GM10248 (cell line): ENCODE results near the gene UGT3A2.

Source experiments
- CTCF ChIA-PET: fragments of 300-600 bp; sonication (Branson Sonifier 250); formaldehyde crosslinking; extraction: SDS; loops from one replicate; lab custom pipeline; 2021; ENCODE audit warnings: antibody characterized with exemption; lab: Yijun Ruan, JAX
- POLR2A ChIA-PET: fragments of 350-650 bp; sonication (Branson Sonifier 250); formaldehyde crosslinking; extraction: SDS; loops from one replicate; lab custom pipeline; 2020; ENCODE audit warnings: antibody characterized with exemption; lab: Yijun Ruan, JAX
- DNase-seq: peaks from one replicate; pipeline ENCODE4 v3.0.0; 2012; ENCODE audit errors: extremely low spot score
- CTCF ChIP-seq: IDR thresholded peaks from 2 replicates; pipeline ENCODE4 v1.5.1; 2012; ENCODE audit warnings: mild to moderate bottlenecking, low read depth; ENCODE audit errors: extremely low read depth, missing control alignments, control extremely low read depth

Gene UGT3A2

GRCh38 chr5:36017622-36018021, 49.1 kb downstream of the UGT3A2 start:
- no peak for DNase-seq
- POLR2A ChIA-PET = no interaction called here
- no peak for TF ChIP-seq CTCF
- CTCF ChIA-PET = no interaction called here

DNA sequence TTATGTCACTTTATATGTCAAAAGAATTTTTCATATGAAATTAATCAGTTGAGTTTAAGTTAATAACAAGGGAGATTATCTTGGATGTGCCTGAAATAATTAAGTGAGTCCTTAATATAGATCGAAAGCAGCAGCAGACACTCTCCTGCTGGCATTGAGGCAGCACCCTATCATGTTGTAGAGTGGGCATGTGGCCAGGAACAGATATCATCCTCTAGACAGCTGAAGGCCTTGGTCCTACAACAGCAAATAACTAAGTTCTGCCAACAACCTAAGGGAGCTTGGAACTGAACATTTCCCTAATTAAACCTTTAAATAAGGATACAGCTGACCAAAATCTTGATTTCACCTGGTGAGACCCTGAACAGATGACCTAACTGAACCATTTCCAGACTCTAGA, 49.7 kb downstream of the UGT3A2 start:
- CTCF ChIA-PET = no interaction called here

DNA sequence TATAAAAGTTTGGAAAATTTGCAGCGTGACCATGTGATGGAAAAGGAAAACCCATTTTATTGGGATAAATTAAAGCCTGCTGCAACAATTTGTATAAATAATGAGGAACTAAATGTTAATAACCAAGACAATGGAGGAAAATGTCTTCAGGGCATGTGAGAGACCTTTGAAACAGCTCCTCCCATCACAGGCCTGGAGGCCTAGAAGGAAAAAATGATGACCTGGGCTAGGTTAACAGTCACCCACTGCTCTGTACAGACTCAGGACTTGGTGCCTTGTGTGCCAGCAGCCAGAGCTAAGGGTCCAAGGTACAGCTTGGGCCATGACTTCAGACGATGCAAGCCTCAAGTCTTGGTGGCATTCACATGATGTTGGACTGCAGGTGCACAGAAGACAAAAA, 53.5 kb downstream of the UGT3A2 start:
- ChIA-PET CTCF (no interaction called here), POLR2A (no interaction called here)
- TF ChIP-seq CTCF = no peak
- no peak for DNase-seq

More for the DNA sequence above, 49.7 kb downstream of the UGT3A2 start:
- POLR2A ChIA-PET = no interaction called here
- DNase-seq = no peak
- TF ChIP-seq CTCF = no peak

DNA sequence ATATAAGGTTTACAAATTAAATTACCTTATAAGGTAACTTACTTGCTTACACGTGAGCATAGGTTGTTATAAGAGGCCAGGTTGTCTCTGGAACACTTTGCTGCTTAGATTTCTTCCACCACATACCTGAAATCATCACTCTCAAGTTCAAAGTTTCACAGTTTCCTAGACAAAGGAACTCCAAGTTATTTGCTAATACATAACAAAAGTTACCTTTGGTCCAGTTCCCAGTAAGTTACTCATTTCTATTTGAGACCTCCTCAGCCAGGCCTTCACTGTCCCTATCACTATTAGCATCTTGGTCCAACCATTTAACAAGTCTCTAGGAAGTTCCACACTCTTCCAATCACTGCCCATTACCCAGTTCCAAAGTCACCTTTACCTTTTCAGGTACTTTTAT, 57.0 kb downstream of the UGT3A2 start:
- POLR2A ChIA-PET = no interaction called here
- TF ChIP-seq CTCF = no peak
- CTCF ChIA-PET = no interaction called here
- DNase-seq = no peak

GRCh38 chr5:36007366-36007765, 59.3 kb downstream of the UGT3A2 start:
- ChIA-PET POLR2A (no interaction called here), CTCF (no interaction called here)
- no peak for DNase-seq
- no peak for TF ChIP-seq CTCF

DNA sequence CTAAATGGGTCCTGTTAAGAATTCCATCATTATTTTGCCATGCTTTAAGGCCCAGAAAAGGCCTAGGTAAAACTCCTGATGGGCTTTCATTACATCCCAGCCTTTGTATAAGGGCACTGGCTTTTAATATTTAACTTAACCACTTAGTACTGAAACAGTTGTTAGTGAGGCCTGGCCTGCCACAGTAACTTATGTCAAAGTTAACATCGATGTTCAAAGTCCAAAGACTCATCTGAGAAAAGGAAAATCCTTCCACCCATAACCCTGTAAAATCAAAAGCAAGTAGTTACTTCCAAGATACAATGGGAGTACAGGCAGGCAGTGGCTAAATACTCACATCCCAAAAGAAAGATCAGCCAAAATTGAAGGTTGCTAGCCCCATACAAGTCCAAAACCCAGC, 60.5 kb downstream of the UGT3A2 start:
- ChIA-PET POLR2A (no interaction called here), CTCF (no interaction called here)
- DNase-seq = no peak
- no peak for TF ChIP-seq CTCF

DNA sequence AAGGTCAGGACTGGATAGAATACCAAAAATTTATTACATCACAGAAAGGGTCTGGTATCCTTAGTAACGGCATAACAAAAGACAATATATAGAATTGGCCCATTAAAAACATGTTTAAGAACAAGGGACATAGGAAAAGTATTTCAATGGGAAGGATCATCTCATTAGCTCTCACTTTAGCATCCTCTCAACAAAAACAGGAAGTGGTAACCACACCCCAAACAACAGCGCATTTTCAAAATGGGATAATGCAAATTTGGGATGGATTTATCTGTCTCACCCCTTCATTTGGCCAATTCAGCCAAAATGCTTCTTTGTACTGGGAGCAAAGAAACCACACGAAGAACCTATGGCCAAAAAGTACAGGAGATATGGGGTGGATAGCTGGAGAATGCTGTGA, 65.7 kb downstream of the UGT3A2 start:
- POLR2A ChIA-PET = no interaction called here
- DNase-seq = no peak
- CTCF ChIA-PET = no interaction called here
- no peak for TF ChIP-seq CTCF
